Hematopoietic multipotent progenitor cell treated with erythropoietin and hydrocortisone succinate and interleukin-3 and kit ligand, for 4 days (in vitro differentiated cells): ENCODE data around the gene GRAMD1C.
A peak's percentile ranks its signal among the peaks of the same experiment; 100 is the strongest.
"Not testable (repeated sequence)": the region's sequence is repeated elsewhere in the genome, so short reads cannot be mapped to it uniquely, and the experiment has no call there.

Experiments used
- DNase-seq: peaks from one replicate; pipeline ENCODE4 v3.0.0-alpha.2; 2015

GRAMD1C gene

DNA sequence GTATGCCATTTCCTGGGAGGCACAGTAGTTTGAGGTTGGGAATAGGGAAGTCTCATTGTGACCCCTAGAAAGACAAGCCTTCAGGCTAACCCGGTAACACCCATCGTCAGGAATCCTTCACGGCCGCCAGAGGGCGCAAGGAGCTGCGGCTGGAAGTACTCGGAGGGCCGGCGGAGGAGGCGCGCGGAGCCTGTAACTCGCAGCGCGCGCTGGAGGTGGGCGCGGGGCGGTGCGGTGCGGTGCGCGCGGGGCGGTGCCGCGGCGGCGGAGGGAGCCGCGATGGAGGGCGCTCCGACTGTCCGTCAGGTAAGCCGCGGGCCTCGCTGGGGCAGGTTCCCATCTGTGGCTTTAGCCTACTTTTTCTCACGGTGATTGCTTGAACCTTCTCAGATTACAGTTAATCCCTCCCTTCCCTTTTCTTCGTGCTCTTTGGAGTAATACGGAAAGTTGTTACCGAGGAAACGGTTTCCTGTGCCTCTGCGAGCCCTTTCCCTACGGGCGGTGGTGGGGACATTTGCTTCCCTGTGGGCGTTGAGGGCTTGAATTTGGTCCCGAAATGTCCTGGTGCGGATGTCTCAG lies at the start of gene GRAMD1C:
Gene GRAMD1C, plus strand, starts transcription at position 158 of the 579 bp plus-strand sequence. Its CDS starts 122 bp downstream, at position 280.
- peak; percentile 95 for DNase-seq

- no peak for DNase-seq
These were observed 47.2 kb upstream of the GRAMD1C start for GRCh38 chr3:113791381-113791780.

- peak; percentile 68 for DNase-seq
These were observed 44.1 kb upstream of the GRAMD1C start for GRCh38 chr3:113794526-113794925.

- DNase-seq: no peak
These were observed 42.9 kb upstream of the GRAMD1C start for GRCh38 chr3:113795693-113796092.

GRCh38 chr3:113802795-113803455 lies 35.7 kb upstream of the GRAMD1C start:
- DNase-seq: no peak

DNA sequence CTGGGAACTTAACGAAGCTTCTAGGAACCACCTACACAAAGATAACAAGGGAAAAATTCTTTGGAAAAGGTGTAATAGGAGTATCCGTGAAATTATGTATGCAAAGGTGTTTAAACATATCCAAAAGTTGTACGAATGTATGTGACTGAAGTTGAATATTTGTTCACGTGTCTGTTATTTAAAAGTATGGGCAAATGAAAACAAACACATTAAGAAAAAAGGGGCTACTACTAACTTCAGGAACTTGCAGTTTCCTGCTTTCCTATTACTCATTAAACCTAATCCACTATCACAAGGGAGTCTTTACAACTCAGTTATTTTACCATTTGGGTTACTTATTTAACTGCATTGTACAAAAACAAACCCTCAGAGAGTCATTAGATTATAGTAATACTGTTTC lies 33.9 kb upstream of the GRAMD1C start:
- no peak for DNase-seq

DNA sequence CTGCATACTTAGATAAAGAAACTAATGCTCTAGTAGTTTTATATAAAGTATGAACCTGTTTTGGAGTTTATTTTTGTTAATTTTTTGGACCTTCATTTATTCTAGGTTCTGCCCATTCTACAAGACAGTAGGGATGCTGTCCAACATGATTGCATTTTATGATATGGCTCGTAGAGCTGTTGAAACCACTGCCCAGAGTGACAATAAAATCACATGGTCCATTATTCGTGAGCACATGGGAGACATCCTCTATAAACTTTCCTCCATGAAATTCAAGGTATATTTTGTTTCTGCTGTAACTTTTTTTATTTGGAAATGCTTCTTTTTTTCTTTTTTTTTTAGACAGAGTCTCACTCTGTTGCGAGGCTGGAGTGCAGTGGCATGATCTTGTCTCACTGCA lies 33.3 kb upstream of the GRAMD1C start:
- no peak for DNase-seq

DNA sequence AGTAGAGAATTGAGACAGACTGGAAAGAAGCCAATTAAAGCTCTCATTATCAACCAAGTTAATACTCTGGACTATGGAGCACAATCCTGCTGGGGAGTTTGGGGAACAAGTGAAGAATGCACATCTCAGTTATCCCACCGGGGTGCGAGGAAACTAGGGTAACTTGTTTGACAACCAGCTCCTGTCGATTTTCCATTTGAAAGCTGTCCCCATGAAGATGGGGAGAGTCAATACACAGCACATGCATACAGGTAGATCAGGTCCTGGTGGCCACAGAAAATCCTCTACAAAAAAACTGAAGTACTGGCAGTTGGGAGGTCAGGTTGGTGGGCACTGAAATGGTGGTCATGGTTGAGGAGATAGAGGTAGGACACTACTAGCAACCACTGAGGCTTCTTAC lies 25.7 kb upstream of the GRAMD1C start:
- no peak for DNase-seq

- DNase-seq: no peak
These were observed 18.7 kb upstream of the GRAMD1C start for GRCh38 chr3:113819866-113820265.

DNA sequence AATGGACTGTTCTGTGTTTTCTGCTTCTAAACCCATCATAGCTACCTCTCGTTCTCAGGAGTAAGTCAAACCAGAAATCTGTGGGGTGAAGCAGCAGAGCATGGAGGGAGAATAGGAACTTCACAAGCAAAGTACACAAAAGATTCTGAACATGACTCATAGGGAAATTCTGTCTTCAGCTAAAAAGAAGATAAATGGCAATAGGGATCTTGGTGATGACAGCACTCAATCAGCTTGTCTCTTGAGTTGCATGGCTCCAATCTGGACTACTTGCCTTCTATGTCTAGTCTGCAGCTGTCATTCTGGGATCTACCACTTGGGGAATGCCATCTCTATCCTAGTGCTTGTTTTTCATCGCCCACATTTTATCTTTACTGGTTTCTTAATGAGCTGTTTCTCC lies 13.5 kb upstream of the GRAMD1C start:
- DNase-seq: peak; percentile 34

GRCh38 chr3:113828600-113828999 lies 10.0 kb upstream of the GRAMD1C start:
- DNase-seq: no peak

DNA sequence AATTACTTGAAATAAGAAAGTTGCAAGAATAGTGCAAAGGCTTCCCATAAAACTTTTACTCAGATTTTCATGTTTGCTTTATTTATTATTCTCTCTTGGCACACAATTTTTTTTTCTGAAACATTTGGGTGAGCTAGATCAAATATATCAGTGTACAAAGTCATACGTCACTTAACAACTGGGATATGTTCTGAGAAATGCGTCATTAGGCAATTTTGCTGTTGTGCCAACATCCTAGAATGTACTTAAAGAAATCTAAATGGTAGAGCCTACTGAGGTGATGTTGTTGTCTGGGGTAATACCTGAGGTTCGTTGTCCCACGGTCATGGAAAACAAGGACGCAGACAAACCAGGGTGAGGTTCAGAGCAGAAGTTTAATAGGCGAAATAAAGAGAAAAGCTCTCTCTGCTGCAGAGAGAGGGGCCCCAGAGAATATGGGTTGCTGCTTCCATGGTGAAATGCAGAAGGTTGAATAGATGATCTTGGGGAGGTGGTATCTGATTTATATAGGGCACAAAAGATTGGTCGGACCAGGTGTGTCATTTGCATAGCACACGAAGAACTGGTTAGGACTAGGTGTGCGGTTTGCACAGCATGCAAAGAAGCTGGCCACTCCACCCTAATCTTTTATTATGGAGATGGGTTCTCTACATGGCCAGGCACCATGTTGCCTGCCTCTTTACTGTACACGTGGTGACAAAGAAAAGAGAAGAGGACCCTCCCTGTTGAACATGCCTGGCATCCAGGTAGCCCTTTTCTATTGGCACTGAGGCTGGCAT lies 8.8 kb upstream of the GRAMD1C start:
- DNase-seq: no peak

GRCh38 chr3:113831103-113831355 lies 7.6 kb upstream of the GRAMD1C start:
- DNase-seq: no peak

GRCh38 chr3:113832477-113833164 lies 6.0 kb upstream of the GRAMD1C start:
- no peak for DNase-seq

DNA sequence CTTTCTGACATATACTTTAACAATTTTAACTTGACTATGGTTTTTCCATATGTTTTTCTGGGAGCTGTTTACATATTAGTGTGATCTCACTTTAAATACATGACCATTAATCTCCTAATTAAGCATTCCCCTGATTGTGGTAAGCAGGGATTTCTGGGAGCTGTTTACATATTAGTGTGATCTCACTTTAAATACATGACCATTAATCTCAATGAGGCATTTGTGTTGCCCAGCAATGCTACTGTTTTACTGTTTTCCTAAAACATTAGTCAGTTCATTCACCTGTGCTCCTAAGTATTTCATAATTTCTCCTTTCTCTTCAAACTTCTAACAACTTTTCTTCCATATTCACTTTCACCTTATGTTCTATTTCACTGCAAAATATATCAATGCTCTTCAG lies 3.6 kb upstream of the GRAMD1C start:
- DNase-seq: no peak

- no peak for DNase-seq
These were observed 963 bp downstream of the GRAMD1C start for GRCh38 chr3:113839551-113839950.

DNA sequence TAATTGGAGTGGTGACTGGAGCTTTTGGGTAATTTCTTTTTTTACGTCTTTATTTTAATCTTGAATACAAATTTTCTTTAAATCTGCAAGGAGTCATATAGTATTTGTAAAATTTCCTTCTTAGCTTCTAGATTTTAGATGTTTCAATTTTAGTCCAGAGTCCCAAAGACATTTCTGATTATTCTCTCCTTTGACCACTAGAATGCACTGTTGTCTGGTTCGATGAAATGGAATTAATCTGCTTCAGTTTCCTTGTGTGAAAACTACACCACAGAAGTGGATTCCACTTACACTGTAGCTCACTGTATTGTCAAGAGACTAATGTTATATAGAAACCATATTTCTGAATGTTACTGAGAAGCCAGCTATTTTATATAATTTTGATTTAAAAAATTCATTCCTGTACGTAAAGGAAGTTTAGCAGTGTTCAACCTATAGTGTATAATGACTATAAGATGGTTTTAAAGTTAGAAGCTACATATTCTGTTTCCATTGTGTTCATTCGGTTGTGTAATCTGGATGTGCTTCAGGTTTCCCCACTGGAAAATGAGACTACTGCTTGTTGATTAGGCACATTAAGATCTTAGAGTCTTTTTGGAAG lies 6.1 kb downstream of the GRAMD1C start:
- peak; percentile 72 for DNase-seq

- DNase-seq: no peak
These were observed 8.7 kb downstream of the GRAMD1C start for GRCh38 chr3:113847247-113847646.

GRCh38 chr3:113847664-113848461 lies 9.3 kb downstream of the GRAMD1C start:
- no peak for DNase-seq

DNA sequence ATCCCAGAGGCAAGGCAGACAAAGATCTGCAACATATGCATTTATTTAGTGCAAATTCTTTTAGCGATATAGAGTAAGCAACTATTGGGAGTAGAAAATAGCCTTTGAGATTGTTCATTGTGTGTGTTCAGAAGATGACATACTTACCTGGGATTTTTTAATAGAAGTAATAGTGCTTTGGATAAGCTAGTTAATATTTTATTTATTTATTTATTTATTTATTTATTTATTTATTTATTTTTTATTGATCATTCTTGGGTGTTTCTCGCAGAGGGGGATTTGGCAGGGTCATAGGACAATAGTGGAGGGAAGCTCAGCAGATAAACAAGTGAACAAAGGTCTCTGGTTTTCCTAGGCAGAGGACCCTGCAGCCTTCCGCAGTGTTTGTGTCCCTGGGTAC lies 10.5 kb downstream of the GRAMD1C start:
- DNase-seq: not testable (repeated sequence)

DNA sequence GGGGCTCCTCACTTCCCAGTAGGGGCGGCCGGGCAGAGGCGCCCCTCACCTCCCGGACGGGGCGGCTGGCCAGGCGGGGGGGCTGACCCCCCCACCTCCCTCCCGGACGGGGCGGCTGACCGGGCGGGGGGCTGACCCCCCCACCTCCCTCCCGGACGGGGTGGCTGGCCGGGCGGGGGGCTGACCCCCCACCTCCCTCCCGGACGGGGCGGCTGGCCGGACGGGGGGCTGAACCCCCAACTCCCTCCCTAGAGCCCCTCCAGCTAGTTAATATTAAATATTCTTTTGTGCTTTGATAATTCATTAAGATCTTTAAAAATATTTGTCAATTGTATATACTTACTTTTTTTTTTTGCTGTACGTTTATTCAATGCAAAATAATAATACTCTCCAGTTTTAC lies 11.3 kb downstream of the GRAMD1C start:
- not testable (repeated sequence) for DNase-seq

GRCh38 chr3:113850391-113850790 lies 11.8 kb downstream of the GRAMD1C start:
- not testable (repeated sequence) for DNase-seq

- no peak for DNase-seq
These were observed 13.9 kb downstream of the GRAMD1C start for GRCh38 chr3:113852506-113852905.
